Thyroid gland (tissue), 4 donors: ENCODE measurements around the gene ABCC1.

Experiments used
- POLR2A ChIP-seq, 2 donors: fragments of 450-650 bp; IDR thresholded peaks; one replicate each; pipeline ENCODE4 v1.6.1; 2017; ENCODE audit warnings: antibody characterized with exemption in 2 of 2, mild to moderate bottlenecking in 2 of 2, moderate library complexity in 1 of 2
- TF ChIP-seq, protein P1 (sequence below), 6 experiments: fragments of 200-600 bp in 3 of 6; fragments of 450-650 bp in 3 of 6; sonication (generic) in 3 of 6; IDR thresholded peaks; one replicate each; pipeline ENCODE4 v1.5.1; 2016 to 2019; ENCODE audit warnings: antibody characterized with exemption in 6 of 6, mild to moderate bottlenecking in 2 of 6, inconsistent platforms in 1 of 6, moderate library complexity in 1 of 6

DNA sequence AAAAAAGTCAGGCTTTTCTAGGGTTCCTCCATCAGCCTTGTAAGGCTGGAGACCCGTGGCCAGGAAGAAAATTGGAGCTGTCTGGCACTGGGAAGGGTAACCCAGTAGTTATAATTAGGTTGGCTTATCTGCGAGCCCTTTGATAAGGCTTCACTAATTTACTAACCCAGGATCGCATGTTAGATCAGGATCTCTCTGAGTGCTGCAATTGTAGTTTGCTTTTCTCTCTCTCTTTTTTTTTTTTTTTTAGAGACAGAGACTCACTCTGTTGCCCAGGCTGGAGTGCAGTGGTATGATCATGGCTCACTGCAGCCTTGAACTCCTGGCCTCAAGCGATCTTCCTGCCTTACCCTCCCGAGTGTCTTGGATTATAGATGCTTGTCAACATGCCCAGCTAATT lies 17.0 kb downstream of the ABCC1 start:
- TF ChIP-seq, protein P1, sequence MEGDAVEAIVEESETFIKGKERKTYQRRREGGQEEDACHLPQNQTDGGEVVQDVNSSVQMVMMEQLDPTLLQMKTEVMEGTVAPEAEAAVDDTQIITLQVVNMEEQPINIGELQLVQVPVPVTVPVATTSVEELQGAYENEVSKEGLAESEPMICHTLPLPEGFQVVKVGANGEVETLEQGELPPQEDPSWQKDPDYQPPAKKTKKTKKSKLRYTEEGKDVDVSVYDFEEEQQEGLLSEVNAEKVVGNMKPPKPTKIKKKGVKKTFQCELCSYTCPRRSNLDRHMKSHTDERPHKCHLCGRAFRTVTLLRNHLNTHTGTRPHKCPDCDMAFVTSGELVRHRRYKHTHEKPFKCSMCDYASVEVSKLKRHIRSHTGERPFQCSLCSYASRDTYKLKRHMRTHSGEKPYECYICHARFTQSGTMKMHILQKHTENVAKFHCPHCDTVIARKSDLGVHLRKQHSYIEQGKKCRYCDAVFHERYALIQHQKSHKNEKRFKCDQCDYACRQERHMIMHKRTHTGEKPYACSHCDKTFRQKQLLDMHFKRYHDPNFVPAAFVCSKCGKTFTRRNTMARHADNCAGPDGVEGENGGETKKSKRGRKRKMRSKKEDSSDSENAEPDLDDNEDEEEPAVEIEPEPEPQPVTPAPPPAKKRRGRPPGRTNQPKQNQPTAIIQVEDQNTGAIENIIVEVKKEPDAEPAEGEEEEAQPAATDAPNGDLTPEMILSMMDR (IDR thresholded peaks at IDR 0.05), result no peak
- TF ChIP-seq POLR2A (IDR thresholded peaks at IDR 0.05), result no peak
